Ishikawa (cell line): ENCODE measurements around the gene DOK7.

Experiments used
- FOXM1 ChIP-seq: IDR thresholded peaks from 2 replicates; pipeline ENCODE4 v1.6.1; 2012; ENCODE audit warnings: low read depth, borderline replicate concordance
- MAX ChIP-seq: IDR thresholded peaks from 2 replicates; pipeline ENCODE4 v1.6.1; 2012
- TCF12 ChIP-seq: IDR thresholded peaks from 2 replicates; pipeline ENCODE4 v1.6.1; 2012; ENCODE audit warnings: low read depth

- TF ChIP-seq MAX (no peak), FOXM1 (no peak), TCF12 (no peak)
Measured at GRCh38 chr4:3522651-3523050, 59.5 kb downstream of the DOK7 start.
